ENCODE measurements around the gene LINGO1.

LINGO1 gene

DNA sequence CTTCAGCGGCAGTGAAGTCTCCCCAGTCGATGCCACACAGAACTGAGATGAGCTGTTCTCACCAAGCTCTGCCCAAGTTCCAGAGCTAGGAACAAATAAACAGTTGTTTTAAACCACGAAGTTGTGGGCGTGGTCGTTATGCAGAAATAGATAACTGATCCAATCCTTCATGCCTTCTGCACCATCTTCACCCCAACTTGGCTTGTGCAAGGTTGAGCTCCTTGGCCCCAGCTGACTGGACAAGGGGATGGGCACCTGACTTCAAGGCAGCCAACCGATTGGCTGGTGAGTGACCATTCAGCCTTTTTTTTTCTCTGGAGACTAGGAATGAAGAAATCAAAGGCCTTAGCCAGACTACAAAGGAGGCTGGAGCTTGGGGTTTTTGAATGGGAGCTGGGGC, 23.9 kb downstream of the LINGO1 start:
- no peak overlapping the region for H3K4me3 ChIP-seq (ENCODE audit: low read depth, low read length)
- TF ChIP-seq, protein P1, sequence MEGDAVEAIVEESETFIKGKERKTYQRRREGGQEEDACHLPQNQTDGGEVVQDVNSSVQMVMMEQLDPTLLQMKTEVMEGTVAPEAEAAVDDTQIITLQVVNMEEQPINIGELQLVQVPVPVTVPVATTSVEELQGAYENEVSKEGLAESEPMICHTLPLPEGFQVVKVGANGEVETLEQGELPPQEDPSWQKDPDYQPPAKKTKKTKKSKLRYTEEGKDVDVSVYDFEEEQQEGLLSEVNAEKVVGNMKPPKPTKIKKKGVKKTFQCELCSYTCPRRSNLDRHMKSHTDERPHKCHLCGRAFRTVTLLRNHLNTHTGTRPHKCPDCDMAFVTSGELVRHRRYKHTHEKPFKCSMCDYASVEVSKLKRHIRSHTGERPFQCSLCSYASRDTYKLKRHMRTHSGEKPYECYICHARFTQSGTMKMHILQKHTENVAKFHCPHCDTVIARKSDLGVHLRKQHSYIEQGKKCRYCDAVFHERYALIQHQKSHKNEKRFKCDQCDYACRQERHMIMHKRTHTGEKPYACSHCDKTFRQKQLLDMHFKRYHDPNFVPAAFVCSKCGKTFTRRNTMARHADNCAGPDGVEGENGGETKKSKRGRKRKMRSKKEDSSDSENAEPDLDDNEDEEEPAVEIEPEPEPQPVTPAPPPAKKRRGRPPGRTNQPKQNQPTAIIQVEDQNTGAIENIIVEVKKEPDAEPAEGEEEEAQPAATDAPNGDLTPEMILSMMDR (IDR thresholded peaks at IDR 0.05; ENCODE audit: low read depth, low read length) = no peak

DNA sequence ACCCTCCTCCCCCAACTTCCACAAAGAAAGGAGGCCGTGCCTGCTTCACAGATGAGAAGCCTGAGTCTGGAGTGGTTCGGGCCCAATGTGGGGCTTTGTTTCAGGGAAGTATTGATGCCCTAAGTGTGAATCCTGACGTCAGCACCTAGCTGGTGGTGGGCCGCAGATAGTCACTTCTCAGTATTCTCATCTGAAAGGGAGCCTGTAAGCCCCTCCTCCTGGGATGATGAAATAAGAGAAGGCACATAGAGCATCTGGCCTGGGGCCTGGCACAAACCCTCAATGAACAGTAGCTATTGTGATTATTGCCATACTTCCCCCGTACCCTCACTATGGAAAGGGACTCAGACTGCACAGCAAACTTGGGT, 24.8 kb downstream of the LINGO1 start:
- TF ChIP-seq, protein P1 (IDR thresholded peaks at IDR 0.05; ENCODE audit: low read depth, low read length) = no peak
- no peak overlapping the region for H3K4me3 ChIP-seq (ENCODE audit: low read depth, low read length)

DNA sequence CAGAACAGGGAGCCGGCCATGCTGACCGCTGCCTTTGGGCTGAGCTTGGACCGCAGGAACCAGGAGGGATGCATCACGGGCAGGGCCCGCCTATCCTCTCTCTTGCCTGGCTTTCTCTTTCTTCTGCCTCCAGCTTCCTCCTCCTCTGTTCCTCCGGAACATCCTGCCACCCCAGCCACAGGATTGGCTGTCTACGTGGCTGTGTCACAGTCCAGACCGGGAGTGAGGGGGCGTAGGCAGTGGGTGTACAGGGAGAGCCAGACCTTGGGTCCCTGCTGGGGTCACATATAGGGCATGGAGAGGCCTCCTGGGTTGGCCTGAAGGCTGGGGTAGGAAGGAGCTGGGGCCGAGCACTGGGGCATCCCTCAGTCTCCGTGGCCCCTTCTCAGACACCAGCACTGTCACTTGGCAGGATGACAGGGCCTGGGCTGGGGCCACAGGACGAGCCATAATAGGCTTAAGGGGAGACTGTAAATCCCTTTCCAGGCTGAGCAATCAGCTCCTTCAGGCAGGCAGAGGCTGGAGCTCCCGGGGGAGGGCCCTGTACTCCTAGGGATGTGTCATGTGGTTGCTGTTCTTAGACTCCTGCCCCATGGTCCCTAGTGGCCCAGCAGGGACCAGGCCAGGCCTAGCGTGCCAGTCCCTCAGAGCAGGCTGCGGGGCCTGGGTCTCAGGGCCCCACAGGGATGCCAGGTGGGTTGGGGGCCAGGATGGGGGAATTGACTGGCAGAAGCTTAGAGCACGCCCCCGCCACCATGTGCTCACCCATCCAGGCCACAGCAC, 25.4 kb downstream of the LINGO1 start:
- TF ChIP-seq, protein P1 (IDR thresholded peaks at IDR 0.05; ENCODE audit: low read depth, low read length) = no peak
- H3K4me3 ChIP-seq (ENCODE audit: low read depth, low read length) = no peak overlapping the region

DNA sequence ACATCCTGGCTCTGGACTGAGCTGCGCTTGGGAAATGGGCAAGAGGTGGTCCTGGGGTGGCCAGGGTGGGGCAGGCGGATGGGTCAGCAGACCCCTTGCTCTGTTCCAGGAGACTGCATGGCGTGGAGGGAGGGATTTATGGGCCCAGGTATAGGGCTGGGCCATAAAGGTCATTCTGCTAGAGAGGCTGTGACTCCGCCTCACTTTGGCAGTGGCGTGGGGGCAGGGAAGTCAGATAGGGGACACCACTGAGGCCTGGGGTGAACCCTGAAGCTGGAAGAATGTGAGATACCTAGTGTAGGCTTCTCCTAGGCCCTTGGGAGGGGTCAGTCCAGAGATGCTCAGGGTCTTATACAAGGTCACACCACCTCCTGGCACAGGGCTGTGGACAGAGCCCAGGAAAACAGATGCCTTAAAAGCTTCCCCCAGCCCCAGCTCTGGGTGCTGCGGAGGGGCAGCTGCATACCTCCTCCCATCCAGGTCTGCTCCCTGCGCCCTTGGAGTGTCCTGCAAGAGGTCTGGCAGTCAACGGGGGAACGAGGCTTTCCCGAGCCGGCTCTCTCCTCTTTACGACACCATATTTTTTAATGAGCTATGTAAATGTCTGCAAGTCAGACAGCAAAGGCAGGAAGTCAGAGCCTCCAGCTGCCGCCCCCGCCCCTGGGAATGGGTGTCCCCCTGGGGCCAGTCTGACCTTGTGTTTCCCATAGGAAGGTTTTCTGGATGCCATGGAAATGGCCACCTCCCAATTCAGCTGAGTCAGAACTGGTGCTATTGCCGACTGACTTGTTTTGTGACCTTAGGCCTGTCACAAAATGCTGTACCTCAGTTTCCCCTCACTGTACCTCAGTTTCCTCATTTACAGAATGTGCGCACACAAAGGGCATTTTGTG, 26.3 kb downstream of the LINGO1 start:
- no peak overlapping the region for H3K4me3 ChIP-seq (ENCODE audit: low read depth, low read length)
- TF ChIP-seq, protein P1 (IDR thresholded peaks at IDR 0.05; ENCODE audit: low read depth, low read length) = no peak

DNA sequence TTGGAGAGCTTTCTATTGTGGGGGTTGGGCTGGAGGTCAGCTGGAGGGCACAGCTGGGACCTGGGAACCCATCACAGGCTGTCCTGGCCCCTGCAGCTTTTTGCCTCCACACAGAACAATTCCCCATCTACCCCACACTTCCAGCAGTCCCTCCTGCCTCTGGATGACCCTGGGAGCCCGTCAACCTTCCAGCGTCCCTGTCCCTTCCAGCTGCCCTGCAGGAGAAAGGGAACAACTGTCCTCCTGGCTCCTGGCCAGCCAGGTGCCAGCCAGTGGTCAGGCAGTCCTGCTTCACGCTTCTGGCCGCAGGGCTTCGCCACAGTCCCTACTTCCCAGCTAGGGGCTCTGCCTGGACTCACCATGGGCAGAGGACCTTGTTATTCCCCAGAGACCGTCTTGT, 27.2 kb downstream of the LINGO1 start:
- TF ChIP-seq, protein P1 (IDR thresholded peaks at IDR 0.05; ENCODE audit: low read depth, low read length) = no peak
- no peak overlapping the region for H3K4me3 ChIP-seq (ENCODE audit: low read depth, low read length)

DNA sequence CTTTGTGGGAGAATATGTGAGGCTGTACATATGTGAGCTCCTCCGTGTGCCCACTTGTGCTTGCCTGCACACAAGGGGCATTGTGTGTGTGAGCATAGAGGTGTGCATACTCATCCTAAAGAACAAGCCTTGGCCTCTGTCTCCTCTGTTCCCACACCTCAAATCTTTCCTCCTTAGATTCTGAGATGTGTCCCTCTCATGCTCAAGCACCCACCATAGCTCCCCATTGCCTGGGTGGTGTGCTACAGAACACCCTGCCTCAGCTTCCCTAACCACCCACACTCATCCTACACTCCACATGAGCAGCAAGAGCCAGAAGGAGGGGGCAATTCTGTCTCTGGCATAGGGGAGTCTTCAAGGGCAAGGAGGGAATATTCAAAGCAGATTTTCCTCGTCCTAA, 27.7 kb downstream of the LINGO1 start:
- TF ChIP-seq, protein P1 (IDR thresholded peaks at IDR 0.05; ENCODE audit: low read depth, low read length) = no peak
- H3K4me3 ChIP-seq (ENCODE audit: low read depth, low read length) = no peak overlapping the region
